GM12892 (cell line): ENCODE data around the gene LKAAEAR1.

Experiments
- POLR2AphosphoS5 ChIP-seq: IDR thresholded peaks from 2 replicates; pipeline ENCODE4 v1.6.1; 2011; ENCODE audit warnings: low read depth, low read length, control low read depth
- TAF1 ChIP-seq: IDR thresholded peaks from 2 replicates; pipeline ENCODE4 v1.6.1; 2011; ENCODE audit warnings: low read depth, mild to moderate bottlenecking, control low read depth, low read length, borderline replicate concordance

DNA sequence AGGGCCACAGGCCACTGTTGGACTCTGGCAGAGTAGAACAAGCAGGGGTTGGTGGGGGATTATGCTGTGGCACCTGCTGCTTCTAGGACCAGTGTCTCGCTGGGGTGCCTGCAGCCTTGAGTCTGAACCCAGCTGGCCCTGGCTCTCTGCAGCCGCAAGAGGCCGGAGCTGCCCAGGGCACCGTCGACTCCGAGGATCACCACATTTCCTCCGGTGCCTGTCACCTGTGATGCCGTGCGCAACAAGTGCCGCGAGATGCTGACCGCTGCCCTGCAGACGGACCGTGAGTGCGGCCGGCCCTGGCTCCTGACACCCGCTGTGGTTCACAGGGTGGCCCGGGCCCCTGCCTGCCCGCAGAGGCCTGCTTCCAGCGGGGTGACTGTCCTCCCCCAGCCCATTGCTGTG, 15.0 kb downstream of the LKAAEAR1 start:
- TF ChIP-seq POLR2AphosphoS5 (no peak), TAF1 (no peak)
